SK-N-SH (cell line): ENCODE data around the gene CIDEB. TPM values are rescaled to one million over a fixed set of nuclear protein-coding genes. Genes with fewer than 3 reads are reported as not detected.

ENCODE experiments used
- CTCF ChIA-PET: fragments of 300-600, 350-600 bp; formaldehyde crosslinking; extraction: SDS; loops from one replicate; lab custom pipeline; 2021; lab: Yijun Ruan, JAX
- POLR2A ChIA-PET: fragments of 350-600 bp; sonication (Branson Sonifier 250); formaldehyde crosslinking; extraction: SDS; loops from one replicate; lab custom pipeline; 2020; ENCODE audit warnings: antibody characterized with exemption, inconsistent platforms; lab: Yijun Ruan, JAX
- DNase-seq: peaks from one replicate; pipeline ENCODE4 v3.0.0; 2012
- H2AFZ ChIP-seq: fragments of 200-600 bp; sonication (generic); 2 replicates; pipeline ENCODE4 v1.8.1; 2016; ENCODE audit warnings: antibody characterized with exemption, mild to moderate bottlenecking, low read depth
- H3F3A ChIP-seq: fragments of 200-600 bp; sonication (generic); replicated peaks from 2 replicates; pipeline ENCODE3; 2016; ENCODE audit warnings: antibody characterized with exemption, mild to moderate bottlenecking; ENCODE audit not compliant: insufficient read depth
- H3K27ac ChIP-seq, 2 experiments: fragments of 200-500 bp in 1 of 2; fragments of 200-600 bp in 1 of 2; sonication (Bioruptor generic) in 1 of 2; sonication (generic), shearing (Covaris generic) in 1 of 2; 2 replicates each; pipeline versions ENCODE4 v1.5.1 to v1.6.1; 2014 to 2016; ENCODE audit warnings: low read depth in 2 of 2, inconsistent platforms in 1 of 2, low read length in 1 of 2, mild to moderate bottlenecking in 1 of 2, mixed read lengths in 1 of 2
- H3K27me3 ChIP-seq: fragments of 200-600 bp; sonication (generic), shearing (Covaris generic); 2 replicates; pipeline ENCODE4 v1.6.1; 2016; ENCODE audit warnings: mixed run types; ENCODE audit not compliant: insufficient read depth
- H3K36me3 ChIP-seq, 2 experiments: fragments of 200-500 bp in 1 of 2; fragments of 200-600 bp in 1 of 2; sonication (Bioruptor generic) in 1 of 2; sonication (generic) in 1 of 2; replicated peaks in 1 of 2; 2 replicates each; pipeline versions ENCODE3 to v1.5.1; 2014 to 2016; ENCODE audit warnings: low read length in 1 of 2, mild to moderate bottlenecking in 1 of 2; ENCODE audit not compliant: insufficient read depth in 2 of 2, control insufficient read depth in 1 of 2
- H3K4me1 ChIP-seq, 2 experiments: fragments of 200-500 bp in 1 of 2; fragments of 200-600 bp in 1 of 2; sonication (Bioruptor generic) in 1 of 2; sonication (generic), shearing (Covaris generic) in 1 of 2; 2 replicates each; pipeline versions ENCODE4 v1.5.1 to v1.6.1; 2014 to 2016; ENCODE audit warnings: low read depth in 1 of 2, low read length in 1 of 2, mixed run types in 1 of 2; ENCODE audit not compliant: insufficient read depth in 2 of 2, control insufficient read depth in 1 of 2
- H3K4me2 ChIP-seq: fragments of 200-600 bp; sonication (generic), shearing (Covaris generic); 2 replicates; pipeline ENCODE4 v1.6.1; 2017; ENCODE audit warnings: mixed run types
- H3K4me3 ChIP-seq, 2 experiments: fragments of 200-500 bp in 1 of 2; fragments of 200-600 bp in 1 of 2; sonication (Bioruptor generic) in 1 of 2; sonication (generic), shearing (Covaris generic) in 1 of 2; 2 replicates each; pipeline versions ENCODE4 v1.5.1 to v1.8.1; 2014 to 2016; ENCODE audit warnings: low read depth in 2 of 2, inconsistent platforms in 1 of 2, low read length in 1 of 2, mild to moderate bottlenecking in 1 of 2, mixed read lengths in 1 of 2, moderate library complexity in 1 of 2
- H3K79me2 ChIP-seq: fragments of 200-600 bp; sonication (generic); 2 replicates; pipeline ENCODE4 v1.8.1; 2017; ENCODE audit warnings: mild to moderate bottlenecking; ENCODE audit not compliant: insufficient read depth
- H3K9ac ChIP-seq: fragments of 200-600 bp; sonication (generic); 2 replicates; pipeline ENCODE4 v1.6.1; 2017; ENCODE audit warnings: mixed run types
- H3K9me2 ChIP-seq: fragments of 200-600 bp; sonication (generic); 2 replicates; pipeline ENCODE4 v1.6.1; 2017; ENCODE audit warnings: mixed run types
- H3K9me3 ChIP-seq: fragments of 200-600 bp; sonication (generic); 2 replicates; pipeline ENCODE4 v1.6.1; 2017; ENCODE audit warnings: mixed run types, mild to moderate bottlenecking, moderate library complexity
- H4K20me1 ChIP-seq: fragments of 200-600 bp; sonication (generic); 2 replicates; pipeline ENCODE4 v1.6.1; 2017; ENCODE audit warnings: mild to moderate bottlenecking, mixed run types; ENCODE audit not compliant: insufficient read depth
- ELF1 ChIP-seq: IDR thresholded peaks from 2 replicates; pipeline ENCODE4 v1.4.0; 2012
- EP300 ChIP-seq, 2 experiments: IDR thresholded peaks; 2 replicates each; pipeline versions ENCODE4 v1.4.0 to v1.6.1; 2012; ENCODE audit warnings: borderline replicate concordance in 1 of 2, low read depth in 1 of 2, low read length in 1 of 2
- FOSL2 ChIP-seq: IDR thresholded peaks from 2 replicates; pipeline ENCODE4 v1.4.0; 2012; ENCODE audit warnings: low read depth, mild to moderate bottlenecking, moderate library complexity, borderline replicate concordance
- FOXJ3 ChIP-seq: sonication (generic); formaldehyde crosslinking; IDR thresholded peaks from 2 replicates; pipeline ENCODE4 v1.5.1; 2020; ENCODE audit warnings: mild to moderate bottlenecking, missing genetic modification reagents
- FOXM1 ChIP-seq: IDR thresholded peaks from 2 replicates; pipeline ENCODE4 v1.4.0; 2012; ENCODE audit warnings: low read depth, mild to moderate bottlenecking
- GATA2 ChIP-seq: sonication (generic); formaldehyde crosslinking; IDR thresholded peaks from 2 replicates; pipeline ENCODE4 v1.5.0; 2020; ENCODE audit warnings: mild to moderate bottlenecking, missing genetic modification reagents
- MEF2A ChIP-seq: IDR thresholded peaks from 2 replicates; pipeline ENCODE4 v1.4.0; 2012; ENCODE audit warnings: low read depth, borderline replicate concordance
- RAD21 ChIP-seq: IDR thresholded peaks from 2 replicates; pipeline ENCODE4 v1.6.1; 2012; ENCODE audit warnings: mild to moderate bottlenecking, low read length
- RCOR1 ChIP-seq: fragments of 150-350 bp; IDR thresholded peaks from 2 replicates; pipeline ENCODE4 v1.6.1; 2017; ENCODE audit warnings: antibody characterized with exemption, low read length
- RFX5 ChIP-seq: IDR thresholded peaks from 2 replicates; pipeline ENCODE4 v1.6.1; 2012; ENCODE audit warnings: mild to moderate bottlenecking, improper control_type of control experiment, low read length
- SMC3 ChIP-seq: IDR thresholded peaks from 2 replicates; pipeline ENCODE4 v1.6.1; 2012; ENCODE audit warnings: low read depth, low read length, improper control_type of control experiment
- TAF1 ChIP-seq: IDR thresholded peaks from 2 replicates; pipeline ENCODE4 v1.6.1; 2012; ENCODE audit warnings: low read depth, mild to moderate bottlenecking, low read length, moderate library complexity, borderline replicate concordance
- TCF12 ChIP-seq: IDR thresholded peaks from 2 replicates; pipeline ENCODE4 v1.4.0; 2012
- TEAD4 ChIP-seq: IDR thresholded peaks from 2 replicates; pipeline ENCODE4 v1.4.0; 2012; ENCODE audit warnings: mild to moderate bottlenecking, borderline replicate concordance; ENCODE audit not compliant: insufficient read depth
- WGBS: methylation state at CpG from one replicate; pipeline ENCODE4 v1.1.6; 2017; ENCODE audit warnings: low lambda C conversion rate; 5-methylcytosine and 5-hydroxymethylcytosine counted together
- polyA plus RNA-seq, 3 experiments: library from polyadenylated mRNA; depleted of rRNA; stranded (reverse); fragments of >200 nt; gene quantifications; 2 replicates each; pipeline ENCODE4 v1.2.3, GENCODE V29; 2012
- TF ChIP-seq, protein P1 (sequence below): fragments of 200-600 bp; sonication (generic); IDR thresholded peaks from 2 replicates; pipeline ENCODE4 v1.6.1; 2017; ENCODE audit warnings: antibody characterized with exemption, mild to moderate bottlenecking, moderate library complexity
- TF ChIP-seq, protein P2 (sequence below): fragments of 150-350 bp; IDR thresholded peaks from 2 replicates; pipeline ENCODE4 v1.6.1; 2016; ENCODE audit warnings: mild to moderate bottlenecking, low read depth, low read length

The CIDEB gene
- polyA plus RNA-seq, 1 of the 3 experiments (the other 2 are of a cell fraction), result 0.05 TPM

GRCh38 chr14:24337824-24338175, 30.0 kb upstream of the CIDEB start:
- WGBS, result 60% methylated on average over 8 of the region's 8 CpGs
- Histone ChIP-seq H3F3A (no peaks in the 10 kb centered on the region), H4K20me1 (no peaks in the 10 kb centered on the region), H3K4me3 (no peak overlapping the region), H3K27ac (no peak overlapping the region), H2AFZ (no peak overlapping the region), H3K4me2 (no peak overlapping the region), H3K36me3 (no peaks in the 10 kb centered on the region), H3K4me1 (peaks cover 0 to 9% of the 10 kb centered on the region in 2 experiments; a peak in 1 of 4 replicates), H3K79me2 (no peaks in the 10 kb centered on the region), H3K9ac (no peak overlapping the region), H3K27me3 (peaks cover 65% of the 10 kb centered on the region), H3K9me3 (no peaks in the 10 kb centered on the region), H3K9me2 (no peaks in the 10 kb centered on the region)
- POLR2A ChIA-PET, result no interaction called here
- TF ChIP-seq, protein P1, sequence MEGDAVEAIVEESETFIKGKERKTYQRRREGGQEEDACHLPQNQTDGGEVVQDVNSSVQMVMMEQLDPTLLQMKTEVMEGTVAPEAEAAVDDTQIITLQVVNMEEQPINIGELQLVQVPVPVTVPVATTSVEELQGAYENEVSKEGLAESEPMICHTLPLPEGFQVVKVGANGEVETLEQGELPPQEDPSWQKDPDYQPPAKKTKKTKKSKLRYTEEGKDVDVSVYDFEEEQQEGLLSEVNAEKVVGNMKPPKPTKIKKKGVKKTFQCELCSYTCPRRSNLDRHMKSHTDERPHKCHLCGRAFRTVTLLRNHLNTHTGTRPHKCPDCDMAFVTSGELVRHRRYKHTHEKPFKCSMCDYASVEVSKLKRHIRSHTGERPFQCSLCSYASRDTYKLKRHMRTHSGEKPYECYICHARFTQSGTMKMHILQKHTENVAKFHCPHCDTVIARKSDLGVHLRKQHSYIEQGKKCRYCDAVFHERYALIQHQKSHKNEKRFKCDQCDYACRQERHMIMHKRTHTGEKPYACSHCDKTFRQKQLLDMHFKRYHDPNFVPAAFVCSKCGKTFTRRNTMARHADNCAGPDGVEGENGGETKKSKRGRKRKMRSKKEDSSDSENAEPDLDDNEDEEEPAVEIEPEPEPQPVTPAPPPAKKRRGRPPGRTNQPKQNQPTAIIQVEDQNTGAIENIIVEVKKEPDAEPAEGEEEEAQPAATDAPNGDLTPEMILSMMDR, result no peak
- TF ChIP-seq FOSL2, result no peak
- TF ChIP-seq FOXJ3 (CRISPR knock-in tag), result no peak
- no peak for TF ChIP-seq RCOR1
- no peak for TF ChIP-seq GATA2 (CRISPR knock-in tag)
- TF ChIP-seq TEAD4, result no peak
- no peak for TF ChIP-seq TAF1
- TF ChIP-seq ELF1, result no peak
- no peak for TF ChIP-seq RFX5
- no peak for DNase-seq
- CTCF ChIA-PET, result interaction anchor here (0.6 to 12.7 kb wide), 8 partner anchors 8 to 385 kb away, joined by 3 to 445 read pairs (median 4); partner anchors contain the start of genes CBLN3, CIDEB, KHNYN and SDR39U1

DNA sequence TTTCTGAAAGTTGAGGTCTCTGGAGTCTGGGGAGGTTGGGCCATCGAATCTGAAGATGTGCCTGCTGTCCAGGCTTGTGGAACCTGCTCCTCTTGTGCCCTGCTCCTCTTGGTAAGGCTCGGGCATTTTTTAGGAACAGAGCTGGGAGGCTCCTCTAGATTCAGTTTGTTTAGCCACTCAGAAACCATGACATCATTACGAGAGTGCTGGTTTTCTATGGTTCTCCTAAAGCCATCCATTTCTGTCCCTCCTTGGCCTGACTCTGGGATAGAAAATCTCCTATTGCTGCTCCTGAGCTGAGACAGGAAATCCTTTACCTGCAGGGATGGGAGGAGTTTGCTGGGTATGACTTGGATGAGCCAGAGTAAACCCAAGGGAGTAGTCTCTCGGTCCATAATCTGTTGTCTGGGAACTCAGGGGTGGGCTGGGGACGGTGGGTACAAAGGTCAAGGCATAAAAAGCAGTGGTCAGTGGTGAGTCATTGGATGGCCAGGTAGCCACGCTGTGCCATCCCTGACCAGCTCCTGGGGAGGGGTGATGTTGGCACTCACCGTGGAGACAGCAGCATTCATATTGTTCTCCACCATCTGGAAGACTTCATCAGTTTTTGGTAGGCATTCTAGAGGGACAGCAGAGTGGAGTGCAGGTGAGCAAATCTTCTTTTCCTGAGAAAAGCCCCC, 29.5 kb upstream of the CIDEB start:
- Histone ChIP-seq H3K9me3 (no peaks in the 10 kb centered on the region), H3K4me3 (no peak overlapping the region), H3K9ac (no peak overlapping the region), H2AFZ (no peak overlapping the region), H3K36me3 (no peaks in the 10 kb centered on the region), H3K4me1 (peaks cover 0 to 14% of the 10 kb centered on the region in 2 experiments; a peak in 1 of 4 replicates), H3K4me2 (no peak overlapping the region), H3K9me2 (no peaks in the 10 kb centered on the region), H3K79me2 (no peaks in the 10 kb centered on the region), H3K27ac (no peak overlapping the region), H4K20me1 (no peaks in the 10 kb centered on the region), H3F3A (no peaks in the 10 kb centered on the region), H3K27me3 (peaks cover 60% of the 10 kb centered on the region)
- CTCF ChIA-PET, result interaction anchor here (0.6 to 12.7 kb wide), 10 partner anchors 8 to 384 kb away, joined by 3 to 445 read pairs (median 4); partner anchors contain the start of genes CBLN3, CIDEB, KHNYN and SDR39U1
- POLR2A ChIA-PET, result no interaction called here
- 38% methylated on average over 7 of the region's 7 CpGs for WGBS
- TF ChIP-seq FOXJ3 (CRISPR knock-in tag), result no peak
- TF ChIP-seq, protein P2, sequence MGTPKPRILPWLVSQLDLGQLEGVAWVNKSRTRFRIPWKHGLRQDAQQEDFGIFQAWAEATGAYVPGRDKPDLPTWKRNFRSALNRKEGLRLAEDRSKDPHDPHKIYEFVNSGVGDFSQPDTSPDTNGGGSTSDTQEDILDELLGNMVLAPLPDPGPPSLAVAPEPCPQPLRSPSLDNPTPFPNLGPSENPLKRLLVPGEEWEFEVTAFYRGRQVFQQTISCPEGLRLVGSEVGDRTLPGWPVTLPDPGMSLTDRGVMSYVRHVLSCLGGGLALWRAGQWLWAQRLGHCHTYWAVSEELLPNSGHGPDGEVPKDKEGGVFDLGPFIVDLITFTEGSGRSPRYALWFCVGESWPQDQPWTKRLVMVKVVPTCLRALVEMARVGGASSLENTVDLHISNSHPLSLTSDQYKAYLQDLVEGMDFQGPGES, result no peak
- TF ChIP-seq, protein P1, result no peak
- no peak for TF ChIP-seq FOSL2
- no peak for TF ChIP-seq FOXM1
- TF ChIP-seq TAF1, result no peak
- no peak for TF ChIP-seq TCF12
- no peak for TF ChIP-seq EP300 (IDR thresholded peaks at IDR 0.05; ENCODE audit: borderline replicate concordance in 1 of 2, low read depth in 1 of 2, low read length in 1 of 2)
- no peak for TF ChIP-seq ELF1
- TF ChIP-seq RAD21, result no peak
- TF ChIP-seq MEF2A, result no peak
- no peak for TF ChIP-seq SMC3
- DNase-seq, result no peak
